ENCODE results near the gene LYRM4. TPM values are rescaled to one million over a fixed set of nuclear protein-coding genes. Genes with fewer than 3 reads are reported as not detected.

The LYRM4 gene
- total and polyA plus RNA-seq, 2 donors (not counting 1 experiment from before 2014, with no cell fraction given) = 22.1 to 29.5 TPM

GRCh38 chr6:5213836-5214235, 46.9 kb downstream of the LYRM4 start:
- CTCF ChIA-PET = interaction anchor here (1.2 to 7.1 kb wide), 5 partner anchors 70 to 189 kb away, joined by 3 to 52 read pairs (median 4); no protein-coding TSS in a partner anchor
- Mint-ChIP-seq H3K4me1 (peaks cover 10% of the 10 kb centered on the region), H3K27ac (no peak overlapping the region), H3K27me3 (no peaks in the 10 kb centered on the region), H3K4me3 (no peak overlapping the region), H3K9me3 (ENCODE audit: insufficient read depth) (no peaks in the 10 kb centered on the region)
- Histone ChIP-seq H3K9ac (ENCODE audit: low read length) (no peak overlapping the region), H3K36me3 (replicated peaks in 1 of 2; ENCODE audit: control extremely low read depth in 1 of 2, control insufficient read depth in 1 of 2, extremely low read depth in 1 of 2, insufficient read depth in 2 of 2, low read length in 1 of 2) (peaks cover 0 to 10% of the 10 kb centered on the region in 2 experiments), H3K9me3 (ENCODE audit: control extremely low read depth in 1 of 3, control insufficient read depth in 2 of 3, insufficient read depth in 1 of 3, low read length in 2 of 3) (no peaks in the 10 kb centered on the region), H3K79me2 (ENCODE audit: control insufficient read depth, insufficient read depth, low read length) (no peaks in the 10 kb centered on the region), H3K27ac (ENCODE audit: low read length in 2 of 2) (no peak overlapping the region), H3K4me3 (ENCODE audit: control extremely low read depth in 1 of 5, extremely low read depth in 1 of 5, insufficient read depth in 1 of 5, low read depth in 2 of 5, low read length in 4 of 5) (no peak overlapping the region), H3K4me2 (replicated peaks; ENCODE audit: low read depth, low read length, poor library complexity, severe bottlenecking) (no peak overlapping the region), H3K27me3 (replicated peaks in 1 of 4; ENCODE audit: control extremely low read depth in 1 of 4, control insufficient read depth in 3 of 4, insufficient read depth in 4 of 4, low read length in 3 of 4) (no peaks in the 10 kb centered on the region), H4K20me1 (ENCODE audit: control insufficient read depth, insufficient read depth, low read length, poor library complexity, severe bottlenecking) (no peaks in the 10 kb centered on the region), H2AFZ (ENCODE audit: insufficient read depth, low read depth, low read length, poor library complexity, severe bottlenecking) (no peak overlapping the region), H3K4me1 (ENCODE audit: control insufficient read depth in 2 of 2, insufficient read depth in 2 of 2, low read length in 2 of 2) (no peaks in the 10 kb centered on the region)
- no peak for ATAC-seq (ENCODE audit: low read depth)
- WGBS (ENCODE audit: insufficient coverage) = 98% methylated on average over 7 of the region's 8 CpGs
- no peak for TF ChIP-seq EZH2 (IDR thresholded peaks at IDR 0.05; ENCODE audit: borderline replicate concordance, insufficient read depth, low read depth, low read length, poor library complexity, severe bottlenecking)
- TF ChIP-seq, protein P1, sequence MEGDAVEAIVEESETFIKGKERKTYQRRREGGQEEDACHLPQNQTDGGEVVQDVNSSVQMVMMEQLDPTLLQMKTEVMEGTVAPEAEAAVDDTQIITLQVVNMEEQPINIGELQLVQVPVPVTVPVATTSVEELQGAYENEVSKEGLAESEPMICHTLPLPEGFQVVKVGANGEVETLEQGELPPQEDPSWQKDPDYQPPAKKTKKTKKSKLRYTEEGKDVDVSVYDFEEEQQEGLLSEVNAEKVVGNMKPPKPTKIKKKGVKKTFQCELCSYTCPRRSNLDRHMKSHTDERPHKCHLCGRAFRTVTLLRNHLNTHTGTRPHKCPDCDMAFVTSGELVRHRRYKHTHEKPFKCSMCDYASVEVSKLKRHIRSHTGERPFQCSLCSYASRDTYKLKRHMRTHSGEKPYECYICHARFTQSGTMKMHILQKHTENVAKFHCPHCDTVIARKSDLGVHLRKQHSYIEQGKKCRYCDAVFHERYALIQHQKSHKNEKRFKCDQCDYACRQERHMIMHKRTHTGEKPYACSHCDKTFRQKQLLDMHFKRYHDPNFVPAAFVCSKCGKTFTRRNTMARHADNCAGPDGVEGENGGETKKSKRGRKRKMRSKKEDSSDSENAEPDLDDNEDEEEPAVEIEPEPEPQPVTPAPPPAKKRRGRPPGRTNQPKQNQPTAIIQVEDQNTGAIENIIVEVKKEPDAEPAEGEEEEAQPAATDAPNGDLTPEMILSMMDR (IDR thresholded peaks at IDR 0.05) = no peak
- DNase-seq = no peak
- POLR2A ChIA-PET = no interaction called here
- intact Hi-C loops (cut with micrococcal nuclease) = no loop called here

DNA sequence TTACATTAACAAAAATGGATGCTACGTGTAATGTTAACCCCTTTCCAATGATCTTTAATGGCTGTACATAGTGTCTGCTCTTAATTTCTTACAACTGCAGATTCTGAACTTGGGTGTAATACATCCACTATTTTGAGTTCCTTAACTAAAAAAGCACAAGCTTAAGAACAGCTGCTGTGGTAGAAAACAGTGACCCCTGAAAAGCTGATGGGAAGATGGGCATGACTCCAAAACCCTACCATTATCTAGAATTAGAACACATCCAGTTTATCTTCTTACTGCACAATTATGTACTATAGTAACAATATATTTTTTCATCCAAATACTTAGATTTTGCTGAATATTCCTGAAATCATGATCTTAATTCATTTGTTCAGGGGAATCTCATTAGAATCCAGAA, 49.3 kb downstream of the LYRM4 start:
- H3K4me2 ChIP-seq (replicated peaks; ENCODE audit: low read depth, low read length, poor library complexity, severe bottlenecking) = no peak overlapping the region
- H3K36me3 ChIP-seq (replicated peaks in 1 of 2; ENCODE audit: control extremely low read depth in 1 of 2, control insufficient read depth in 1 of 2, extremely low read depth in 1 of 2, insufficient read depth in 2 of 2, low read length in 1 of 2) = peaks cover 0 to 10% of the 10 kb centered on the region in 2 experiments
- H3K27ac Mint-ChIP-seq = no peak overlapping the region
- no peak overlapping the region for H3K4me3 ChIP-seq (ENCODE audit: control extremely low read depth in 1 of 5, extremely low read depth in 1 of 5, insufficient read depth in 1 of 5, low read depth in 2 of 5, low read length in 4 of 5)
- H4K20me1 ChIP-seq (ENCODE audit: control insufficient read depth, insufficient read depth, low read length, poor library complexity, severe bottlenecking) = no peaks in the 10 kb centered on the region
- POLR2A ChIA-PET = no interaction called here
- no peak overlapping the region for H2AFZ ChIP-seq (ENCODE audit: insufficient read depth, low read depth, low read length, poor library complexity, severe bottlenecking)
- no peak for DNase-seq
- ATAC-seq (ENCODE audit: low read depth) = no peak
- H3K9ac ChIP-seq (ENCODE audit: low read length) = no peak overlapping the region
- no peaks in the 10 kb centered on the region for H3K27me3 Mint-ChIP-seq
- no peak overlapping the region for H3K27ac ChIP-seq (ENCODE audit: low read length in 2 of 2)
- H3K9me3 ChIP-seq (ENCODE audit: control extremely low read depth in 1 of 3, control insufficient read depth in 2 of 3, insufficient read depth in 1 of 3, low read length in 2 of 3) = no peaks in the 10 kb centered on the region
- CTCF ChIA-PET = interaction anchor here (7.1 kb wide), 1 partner anchor 92 kb away, joined by 52 read pairs; no protein-coding TSS in a partner anchor
- no peaks in the 10 kb centered on the region for H3K27me3 ChIP-seq (replicated peaks in 1 of 4; ENCODE audit: control extremely low read depth in 1 of 4, control insufficient read depth in 3 of 4, insufficient read depth in 4 of 4, low read length in 3 of 4)
- no peaks in the 10 kb centered on the region for H3K79me2 ChIP-seq (ENCODE audit: control insufficient read depth, insufficient read depth, low read length)
- no peaks in the 10 kb centered on the region for H3K9me3 Mint-ChIP-seq (ENCODE audit: insufficient read depth)
- WGBS (ENCODE audit: insufficient coverage) = no CpG with 5 or more reads among the region's 1 CpG
- peaks cover 19% of the 10 kb centered on the region for H3K4me1 Mint-ChIP-seq
- intact Hi-C loops (cut with micrococcal nuclease) = no loop called here
- no peaks in the 10 kb centered on the region for H3K4me1 ChIP-seq (ENCODE audit: control insufficient read depth in 2 of 2, insufficient read depth in 2 of 2, low read length in 2 of 2)
- TF ChIP-seq EZH2 (IDR thresholded peaks at IDR 0.05; ENCODE audit: borderline replicate concordance, insufficient read depth, low read depth, low read length, poor library complexity, severe bottlenecking) = no peak
- TF ChIP-seq, protein P1 (IDR thresholded peaks at IDR 0.05) = no peak
- H3K4me3 Mint-ChIP-seq = no peak overlapping the region
